ENCODE measurements around the gene ARMC7. TPM values are rescaled to one million over a fixed set of nuclear protein-coding genes. Genes with fewer than 3 reads are reported as not detected.

The ARMC7 gene
- total and polyA plus RNA-seq, 2 of the 13 experiments (the other 11 are each of a cell fraction or from before 2014, with no cell fraction given) = 3.9 to 4.2 TPM

DNA sequence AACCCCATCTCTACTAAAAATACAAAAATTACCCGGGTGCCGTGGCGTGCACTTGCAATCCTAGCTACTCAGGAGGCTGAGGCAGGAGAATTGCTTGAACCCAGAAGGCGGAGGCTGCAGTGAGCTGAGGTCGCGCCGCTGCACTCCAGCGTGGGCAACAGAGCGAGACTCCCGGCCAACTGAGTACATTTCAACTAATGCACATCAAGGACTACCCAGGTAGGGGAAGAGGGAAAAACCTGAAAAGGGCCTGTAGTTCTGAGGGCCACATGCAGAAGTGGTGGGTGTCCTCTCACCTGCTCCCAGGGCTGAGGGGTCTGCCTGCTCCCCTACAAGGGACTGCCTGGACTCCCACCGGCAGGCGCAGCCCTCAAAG is 22.6 kb upstream of the ARMC7 start (continued):
- TF ChIP-seq MAF1 (CRISPR knock-in tag; IDR thresholded peaks at IDR 0.05; ENCODE audit: borderline replicate concordance) = no peak
- TF ChIP-seq GATAD2A (CRISPR knock-in tag; IDR thresholded peaks at IDR 0.05) = no peak
- TF ChIP-seq HNRNPUL1 (IDR thresholded peaks at IDR 0.05; ENCODE audit: low read depth, low read length) = no peak
- TF ChIP-seq, protein P1, sequence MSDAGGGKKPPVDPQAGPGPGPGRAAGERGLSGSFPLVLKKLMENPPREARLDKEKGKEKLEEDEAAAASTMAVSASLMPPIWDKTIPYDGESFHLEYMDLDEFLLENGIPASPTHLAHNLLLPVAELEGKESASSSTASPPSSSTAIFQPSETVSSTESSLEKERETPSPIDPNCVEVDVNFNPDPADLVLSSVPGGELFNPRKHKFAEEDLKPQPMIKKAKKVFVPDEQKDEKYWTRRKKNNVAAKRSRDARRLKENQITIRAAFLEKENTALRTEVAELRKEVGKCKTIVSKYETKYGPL (CRISPR knock-in tag; IDR thresholded peaks at IDR 0.05) = no peak
- no peak for TF ChIP-seq ZNF431 (CRISPR knock-in tag; IDR thresholded peaks at IDR 0.05; ENCODE audit: borderline replicate concordance, low read depth)
- TF ChIP-seq ZBTB3 (CRISPR knock-in tag; IDR thresholded peaks at IDR 0.05; ENCODE audit: borderline replicate concordance, low read depth) = 0 out of 2 replicates have a peak, but pooled peaks have one; percentile 14
- no peak for TF ChIP-seq ZNF543 (CRISPR knock-in tag; IDR thresholded peaks at IDR 0.05)
- no peak for TF ChIP-seq ZNF354B (CRISPR knock-in tag; IDR thresholded peaks at IDR 0.05)
- TF ChIP-seq, protein P2, sequence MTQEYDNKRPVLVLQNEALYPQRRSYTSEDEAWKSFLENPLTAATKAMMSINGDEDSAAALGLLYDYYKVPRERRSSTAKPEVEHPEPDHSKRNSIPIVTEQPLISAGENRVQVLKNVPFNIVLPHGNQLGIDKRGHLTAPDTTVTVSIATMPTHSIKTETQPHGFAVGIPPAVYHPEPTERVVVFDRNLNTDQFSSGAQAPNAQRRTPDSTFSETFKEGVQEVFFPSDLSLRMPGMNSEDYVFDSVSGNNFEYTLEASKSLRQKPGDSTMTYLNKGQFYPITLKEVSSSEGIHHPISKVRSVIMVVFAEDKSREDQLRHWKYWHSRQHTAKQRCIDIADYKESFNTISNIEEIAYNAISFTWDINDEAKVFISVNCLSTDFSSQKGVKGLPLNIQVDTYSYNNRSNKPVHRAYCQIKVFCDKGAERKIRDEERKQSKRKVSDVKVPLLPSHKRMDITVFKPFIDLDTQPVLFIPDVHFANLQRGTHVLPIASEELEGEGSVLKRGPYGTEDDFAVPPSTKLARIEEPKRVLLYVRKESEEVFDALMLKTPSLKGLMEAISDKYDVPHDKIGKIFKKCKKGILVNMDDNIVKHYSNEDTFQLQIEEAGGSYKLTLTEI (CRISPR knock-in tag; conservative IDR thresholded peaks at IDR 0.05) = no peak
- TF ChIP-seq, protein P3, sequence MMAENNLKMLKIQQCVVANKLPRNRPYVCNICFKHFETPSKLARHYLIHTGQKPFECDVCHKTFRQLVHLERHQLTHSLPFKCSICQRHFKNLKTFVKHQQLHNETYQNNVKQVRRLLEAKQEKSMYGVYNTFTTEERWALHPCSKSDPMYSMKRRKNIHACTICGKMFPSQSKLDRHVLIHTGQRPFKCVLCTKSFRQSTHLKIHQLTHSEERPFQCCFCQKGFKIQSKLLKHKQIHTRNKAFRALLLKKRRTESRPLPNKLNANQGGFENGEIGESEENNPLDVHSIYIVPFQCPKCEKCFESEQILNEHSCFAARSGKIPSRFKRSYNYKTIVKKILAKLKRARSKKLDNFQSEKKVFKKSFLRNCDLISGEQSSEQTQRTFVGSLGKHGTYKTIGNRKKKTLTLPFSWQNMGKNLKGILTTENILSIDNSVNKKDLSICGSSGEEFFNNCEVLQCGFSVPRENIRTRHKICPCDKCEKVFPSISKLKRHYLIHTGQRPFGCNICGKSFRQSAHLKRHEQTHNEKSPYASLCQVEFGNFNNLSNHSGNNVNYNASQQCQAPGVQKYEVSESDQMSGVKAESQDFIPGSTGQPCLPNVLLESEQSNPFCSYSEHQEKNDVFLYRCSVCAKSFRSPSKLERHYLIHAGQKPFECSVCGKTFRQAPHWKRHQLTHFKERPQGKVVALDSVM (CRISPR knock-in tag; IDR thresholded peaks at IDR 0.05) = peak; percentile 72
- TF ChIP-seq, protein P4, sequence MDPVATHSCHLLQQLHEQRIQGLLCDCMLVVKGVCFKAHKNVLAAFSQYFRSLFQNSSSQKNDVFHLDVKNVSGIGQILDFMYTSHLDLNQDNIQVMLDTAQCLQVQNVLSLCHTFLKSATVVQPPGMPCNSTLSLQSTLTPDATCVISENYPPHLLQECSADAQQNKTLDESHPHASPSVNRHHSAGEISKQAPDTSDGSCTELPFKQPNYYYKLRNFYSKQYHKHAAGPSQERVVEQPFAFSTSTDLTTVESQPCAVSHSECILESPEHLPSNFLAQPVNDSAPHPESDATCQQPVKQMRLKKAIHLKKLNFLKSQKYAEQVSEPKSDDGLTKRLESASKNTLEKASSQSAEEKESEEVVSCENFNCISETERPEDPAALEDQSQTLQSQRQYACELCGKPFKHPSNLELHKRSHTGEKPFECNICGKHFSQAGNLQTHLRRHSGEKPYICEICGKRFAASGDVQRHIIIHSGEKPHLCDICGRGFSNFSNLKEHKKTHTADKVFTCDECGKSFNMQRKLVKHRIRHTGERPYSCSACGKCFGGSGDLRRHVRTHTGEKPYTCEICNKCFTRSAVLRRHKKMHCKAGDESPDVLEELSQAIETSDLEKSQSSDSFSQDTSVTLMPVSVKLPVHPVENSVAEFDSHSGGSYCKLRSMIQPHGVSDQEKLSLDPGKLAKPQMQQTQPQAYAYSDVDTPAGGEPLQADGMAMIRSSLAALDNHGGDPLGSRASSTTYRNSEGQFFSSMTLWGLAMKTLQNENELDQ (CRISPR knock-in tag; IDR thresholded peaks at IDR 0.05; ENCODE audit: borderline replicate concordance) = no peak
- peak; percentile 35; the same call in 1 of the 2 replicates for TF ChIP-seq ZNF776 (CRISPR knock-in tag; IDR thresholded peaks at IDR 0.05)
- no peak for TF ChIP-seq ZNF883 (CRISPR knock-in tag; IDR thresholded peaks at IDR 0.05; ENCODE audit: not compliant biosample characterization)
- TF ChIP-seq, protein P5, sequence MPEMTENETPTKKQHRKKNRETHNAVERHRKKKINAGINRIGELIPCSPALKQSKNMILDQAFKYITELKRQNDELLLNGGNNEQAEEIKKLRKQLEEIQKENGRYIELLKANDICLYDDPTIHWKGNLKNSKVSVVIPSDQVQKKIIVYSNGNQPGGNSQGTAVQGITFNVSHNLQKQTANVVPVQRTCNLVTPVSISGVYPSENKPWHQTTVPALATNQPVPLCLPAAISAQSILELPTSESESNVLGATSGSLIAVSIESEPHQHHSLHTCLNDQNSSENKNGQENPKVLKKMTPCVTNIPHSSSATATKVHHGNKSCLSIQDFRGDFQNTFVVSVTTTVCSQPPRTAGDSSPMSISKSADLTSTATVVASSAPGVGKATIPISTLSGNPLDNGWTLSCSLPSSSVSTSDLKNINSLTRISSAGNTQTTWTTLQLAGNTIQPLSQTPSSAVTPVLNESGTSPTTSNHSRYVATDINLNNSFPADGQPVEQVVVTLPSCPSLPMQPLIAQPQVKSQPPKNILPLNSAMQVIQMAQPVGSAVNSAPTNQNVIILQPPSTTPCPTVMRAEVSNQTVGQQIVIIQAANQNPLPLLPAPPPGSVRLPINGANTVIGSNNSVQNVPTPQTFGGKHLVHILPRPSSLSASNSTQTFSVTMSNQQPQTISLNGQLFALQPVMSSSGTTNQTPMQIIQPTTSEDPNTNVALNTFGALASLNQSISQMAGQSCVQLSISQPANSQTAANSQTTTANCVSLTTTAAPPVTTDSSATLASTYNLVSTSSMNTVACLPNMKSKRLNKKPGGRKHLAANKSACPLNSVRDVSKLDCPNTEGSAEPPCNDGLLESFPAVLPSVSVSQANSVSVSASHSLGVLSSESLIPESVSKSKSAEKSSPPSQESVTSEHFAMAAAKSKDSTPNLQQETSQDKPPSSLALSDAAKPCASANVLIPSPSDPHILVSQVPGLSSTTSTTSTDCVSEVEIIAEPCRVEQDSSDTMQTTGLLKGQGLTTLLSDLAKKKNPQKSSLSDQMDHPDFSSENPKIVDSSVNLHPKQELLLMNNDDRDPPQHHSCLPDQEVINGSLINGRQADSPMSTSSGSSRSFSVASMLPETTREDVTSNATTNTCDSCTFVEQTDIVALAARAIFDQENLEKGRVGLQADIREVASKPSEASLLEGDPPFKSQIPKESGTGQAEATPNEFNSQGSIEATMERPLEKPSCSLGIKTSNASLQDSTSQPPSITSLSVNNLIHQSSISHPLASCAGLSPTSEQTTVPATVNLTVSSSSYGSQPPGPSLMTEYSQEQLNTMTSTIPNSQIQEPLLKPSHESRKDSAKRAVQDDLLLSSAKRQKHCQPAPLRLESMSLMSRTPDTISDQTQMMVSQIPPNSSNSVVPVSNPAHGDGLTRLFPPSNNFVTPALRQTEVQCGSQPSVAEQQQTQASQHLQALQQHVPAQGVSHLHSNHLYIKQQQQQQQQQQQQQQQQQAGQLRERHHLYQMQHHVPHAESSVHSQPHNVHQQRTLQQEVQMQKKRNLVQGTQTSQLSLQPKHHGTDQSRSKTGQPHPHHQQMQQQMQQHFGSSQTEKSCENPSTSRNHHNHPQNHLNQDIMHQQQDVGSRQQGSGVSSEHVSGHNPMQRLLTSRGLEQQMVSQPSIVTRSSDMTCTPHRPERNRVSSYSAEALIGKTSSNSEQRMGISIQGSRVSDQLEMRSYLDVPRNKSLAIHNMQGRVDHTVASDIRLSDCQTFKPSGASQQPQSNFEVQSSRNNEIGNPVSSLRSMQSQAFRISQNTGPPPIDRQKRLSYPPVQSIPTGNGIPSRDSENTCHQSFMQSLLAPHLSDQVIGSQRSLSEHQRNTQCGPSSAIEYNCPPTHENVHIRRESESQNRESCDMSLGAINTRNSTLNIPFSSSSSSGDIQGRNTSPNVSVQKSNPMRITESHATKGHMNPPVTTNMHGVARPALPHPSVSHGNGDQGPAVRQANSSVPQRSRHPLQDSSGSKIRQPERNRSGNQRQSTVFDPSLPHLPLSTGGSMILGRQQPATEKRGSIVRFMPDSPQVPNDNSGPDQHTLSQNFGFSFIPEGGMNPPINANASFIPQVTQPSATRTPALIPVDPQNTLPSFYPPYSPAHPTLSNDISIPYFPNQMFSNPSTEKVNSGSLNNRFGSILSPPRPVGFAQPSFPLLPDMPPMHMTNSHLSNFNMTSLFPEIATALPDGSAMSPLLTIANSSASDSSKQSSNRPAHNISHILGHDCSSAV (CRISPR knock-in tag; IDR thresholded peaks at IDR 0.05; ENCODE audit: borderline replicate concordance) = no peak
